Activated CD8-positive, alpha-beta memory T cell treated with anti-CD3 and anti-CD28 coated beads for 36 hours (primary cell): ENCODE measurements around the gene PLEKHM3. TPM values are rescaled to one million over a fixed set of nuclear protein-coding genes. Genes with fewer than 3 reads are reported as not detected.
"Not testable (repeated sequence)": the region's sequence is repeated elsewhere in the genome, so short reads cannot be mapped to it uniquely, and the experiment has no call there.

Experiments used
- CTCF ChIA-PET: fragments of 350-600 bp; sonication (Branson Sonifier 250); formaldehyde crosslinking; loops from one replicate; lab custom pipeline; 2021; ENCODE audit warnings: antibody characterized with exemption; lab: Charles Lee
- POLR2A ChIA-PET: fragments of 350-600 bp; sonication (Branson Sonifier 250); formaldehyde crosslinking; loops from one replicate; lab custom pipeline; 2021; ENCODE audit warnings: antibody characterized with exemption; lab: Charles Lee
- total RNA-seq, 2 experiments: library from RNA; stranded (reverse); gene quantifications; one replicate each; pipeline ENCODE4 v1.2.3, GENCODE V29; 2021

The PLEKHM3 gene
- total RNA-seq, 2 experiments from 2014 or later: 5.1 to 5.5 TPM

DNA sequence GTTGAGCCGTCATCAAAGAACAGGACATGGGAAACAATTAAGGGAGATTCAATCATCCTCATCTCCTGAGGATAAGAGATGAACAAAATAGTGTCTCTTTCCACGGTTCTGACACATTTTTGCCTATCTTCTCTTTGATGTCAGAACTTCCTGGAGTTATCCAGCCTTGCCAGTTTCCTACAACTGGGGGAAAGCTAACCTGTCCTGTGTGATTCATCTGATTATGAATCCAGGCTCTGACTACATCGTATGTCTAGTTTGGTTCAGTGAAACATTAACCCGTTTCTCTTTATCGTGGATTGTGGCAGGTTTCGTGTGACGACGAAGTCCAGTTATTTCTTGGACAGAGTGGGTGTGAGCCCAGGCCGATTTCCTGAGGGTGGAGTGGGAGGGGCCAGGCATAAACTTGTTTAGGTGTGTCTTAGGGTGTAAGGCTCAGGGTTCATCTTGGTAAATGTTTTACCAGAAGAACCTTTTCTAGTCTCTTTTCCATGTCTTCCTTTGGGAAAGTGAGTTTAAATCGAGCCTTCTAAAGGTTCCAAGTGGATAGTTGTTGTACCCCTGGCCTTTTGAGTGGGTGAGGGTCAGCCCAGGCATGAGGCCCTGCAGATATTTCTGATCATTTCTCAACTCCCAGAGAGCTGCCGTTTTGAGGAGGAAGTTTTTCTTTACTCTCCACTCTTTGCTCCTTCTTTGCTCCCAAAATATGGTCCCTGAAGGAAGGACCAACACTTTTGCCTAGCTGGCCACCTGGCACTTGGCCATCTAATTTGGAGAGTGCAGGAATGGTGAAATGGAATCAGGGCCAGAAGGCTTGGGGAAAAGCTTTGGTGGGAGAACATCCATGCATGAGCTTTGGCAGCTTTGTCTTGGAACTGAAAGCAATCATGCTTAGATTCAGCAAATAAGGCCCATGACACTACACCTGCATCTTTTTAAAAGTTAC, 205.2 kb downstream of the PLEKHM3 start:
- ChIA-PET POLR2A (no interaction called here), CTCF (no interaction called here)

GRCh38 chr2:207819021-207819797, 206.1 kb downstream of the PLEKHM3 start:
- CTCF ChIA-PET: no interaction called here
- POLR2A ChIA-PET: no interaction called here

GRCh38 chr2:207816546-207816945, 208.8 kb downstream of the PLEKHM3 start:
- CTCF ChIA-PET: no interaction called here
- POLR2A ChIA-PET: no interaction called here

DNA sequence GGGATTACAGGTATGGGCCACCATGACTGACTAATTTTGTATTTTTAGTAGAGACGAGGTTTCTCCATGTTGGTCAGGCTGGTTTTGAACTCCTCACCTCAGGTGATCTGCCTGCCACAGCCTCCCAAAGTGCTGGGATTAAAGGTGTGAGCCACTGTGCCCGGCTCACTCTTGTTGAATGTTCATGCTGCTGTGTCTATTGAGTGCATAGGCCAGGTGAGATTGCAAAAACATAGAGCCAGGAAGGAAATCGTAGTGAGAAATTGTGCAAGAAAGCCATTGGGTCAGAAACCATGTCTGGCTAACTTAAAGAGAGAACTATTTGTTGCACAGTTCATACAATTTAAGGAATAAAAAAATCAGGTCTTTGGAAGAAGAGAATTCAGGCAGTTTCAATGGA, 210.1 kb downstream of the PLEKHM3 start:
- CTCF ChIA-PET: no interaction called here
- POLR2A ChIA-PET: no interaction called here

DNA sequence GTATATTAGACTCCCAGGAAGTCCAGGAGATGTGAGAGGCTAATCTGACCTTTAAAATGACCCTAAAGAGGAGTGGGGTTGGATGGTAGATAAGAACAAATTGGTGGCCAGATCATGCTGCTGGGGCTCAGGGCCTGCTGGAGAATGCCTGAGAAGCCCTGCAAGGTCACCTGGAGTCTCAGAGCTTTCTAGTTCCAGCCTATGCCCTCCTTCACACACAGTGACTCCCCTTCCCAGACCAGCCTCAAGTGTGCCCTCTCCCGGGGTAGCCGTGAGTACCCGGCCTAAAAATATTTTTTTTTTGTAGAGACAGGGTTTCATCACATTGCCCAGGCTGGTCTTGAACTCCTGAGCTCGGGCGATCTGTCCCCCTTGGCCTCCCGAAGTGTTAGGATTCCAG, 211.4 kb downstream of the PLEKHM3 start:
- ChIA-PET CTCF (no interaction called here), POLR2A (no interaction called here)

DNA sequence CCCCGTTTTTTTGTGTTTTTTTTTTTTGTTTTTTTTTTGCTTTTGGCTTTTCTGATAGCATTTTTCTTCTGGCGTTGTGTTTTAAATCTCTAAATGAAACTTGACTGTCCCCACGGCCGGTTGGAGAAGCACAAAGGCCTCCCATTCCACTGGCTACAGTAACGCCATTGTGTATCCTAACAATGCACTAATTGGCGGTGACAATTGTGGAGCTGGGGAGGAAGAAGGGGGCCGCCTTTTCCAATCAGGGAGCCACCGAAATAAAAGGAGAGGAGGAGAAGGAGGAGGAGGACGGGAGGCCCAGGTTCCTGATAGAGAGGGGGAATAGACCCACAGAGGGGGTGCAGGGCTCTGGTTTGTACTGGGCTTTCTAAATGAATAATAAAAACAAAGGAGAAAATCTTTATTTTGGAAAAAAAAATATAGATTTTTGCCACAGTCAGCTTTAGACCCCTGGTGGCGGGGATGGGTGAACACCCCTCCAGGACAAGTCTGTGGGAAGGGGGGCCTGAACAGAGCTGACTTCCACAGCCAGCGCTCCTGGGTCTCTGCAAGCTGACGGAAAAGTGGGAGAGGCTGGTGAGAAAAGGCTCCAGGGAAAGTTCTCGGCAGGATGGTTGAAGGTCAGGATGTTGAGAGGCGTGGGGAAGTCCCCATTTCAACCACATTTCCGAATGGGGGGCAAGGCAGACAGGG, 212.0 kb downstream of the PLEKHM3 start:
- ChIA-PET CTCF (no interaction called here), POLR2A (no interaction called here)

DNA sequence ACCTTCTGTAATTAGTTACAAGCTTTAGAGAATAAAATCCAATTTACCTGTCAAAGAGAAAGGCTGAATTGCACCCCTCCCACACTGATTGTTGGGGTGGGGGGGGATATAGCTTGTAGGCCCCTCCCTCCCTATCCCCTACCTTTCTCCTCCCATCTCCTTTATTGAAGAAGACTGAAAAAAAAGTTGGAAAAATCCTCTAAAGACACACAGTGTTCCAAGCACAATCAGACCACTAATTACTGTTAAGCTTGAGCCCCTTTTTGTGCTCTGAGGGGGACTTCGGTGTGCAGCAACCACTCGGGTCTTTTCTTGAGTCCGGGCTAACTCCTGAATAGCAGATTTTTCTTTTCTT, 212.6 kb downstream of the PLEKHM3 start:
- POLR2A ChIA-PET: no interaction called here
- CTCF ChIA-PET: no interaction called here

- CTCF ChIA-PET: no interaction called here
- POLR2A ChIA-PET: no interaction called here
These were observed 213.1 kb downstream of the PLEKHM3 start for GRCh38 chr2:207812058-207812725.

DNA sequence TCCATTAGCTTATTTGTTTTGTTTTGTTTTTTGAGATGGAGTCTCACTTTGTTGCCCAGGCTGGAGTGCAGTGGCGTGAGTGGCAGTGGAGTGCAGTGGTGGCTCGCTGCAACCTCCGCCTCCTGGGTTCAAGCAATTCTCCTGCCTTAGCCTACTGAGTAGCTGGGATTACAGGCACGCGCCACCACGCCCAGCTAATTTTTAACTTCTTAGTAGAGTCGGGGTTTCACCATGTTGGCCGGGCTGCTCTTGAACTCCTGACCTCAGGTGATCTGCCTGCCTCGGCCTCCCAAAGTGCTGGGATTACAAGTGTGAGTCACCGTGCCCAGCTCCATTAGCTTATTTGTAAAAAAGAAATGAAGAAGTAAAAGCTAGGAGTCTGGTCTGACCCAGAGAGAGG, 213.7 kb downstream of the PLEKHM3 start:
- CTCF ChIA-PET: not testable (repeated sequence)

DNA sequence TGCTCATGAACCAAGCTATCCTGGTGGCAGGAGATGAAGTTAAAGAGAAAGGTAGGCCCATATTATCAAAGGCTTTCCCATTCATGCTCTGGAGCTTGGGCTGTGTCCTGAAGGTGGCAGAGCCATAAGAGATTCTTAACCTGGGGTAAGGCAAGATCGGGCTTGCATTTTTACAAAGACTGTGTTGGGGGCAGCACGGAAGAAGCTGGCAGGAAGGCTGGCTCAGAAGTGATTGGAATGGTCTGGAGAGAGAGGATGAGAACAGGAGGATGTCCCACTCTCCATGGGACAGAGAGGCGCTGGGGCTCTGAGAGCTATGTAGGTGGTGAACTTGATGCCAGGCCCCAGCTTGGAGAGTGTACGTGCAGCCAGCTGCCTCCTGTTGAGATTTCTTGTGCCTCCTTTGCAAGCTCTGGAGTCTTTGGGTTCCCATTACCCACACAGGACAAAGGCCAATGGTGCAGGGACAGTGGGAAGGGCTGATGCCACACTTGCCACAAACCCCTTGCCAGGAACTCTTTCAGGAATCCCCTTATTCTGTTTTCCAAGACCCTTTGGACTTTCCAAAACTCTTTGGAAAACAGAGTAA, 215.0 kb downstream of the PLEKHM3 start:
- POLR2A ChIA-PET: no interaction called here
- CTCF ChIA-PET: no interaction called here

More for the DNA sequence above, 213.7 kb downstream of the PLEKHM3 start:
- POLR2A ChIA-PET: not testable (repeated sequence)

GRCh38 chr2:207808119-207808518, 217.2 kb downstream of the PLEKHM3 start:
- CTCF ChIA-PET: no interaction called here
- POLR2A ChIA-PET: no interaction called here

DNA sequence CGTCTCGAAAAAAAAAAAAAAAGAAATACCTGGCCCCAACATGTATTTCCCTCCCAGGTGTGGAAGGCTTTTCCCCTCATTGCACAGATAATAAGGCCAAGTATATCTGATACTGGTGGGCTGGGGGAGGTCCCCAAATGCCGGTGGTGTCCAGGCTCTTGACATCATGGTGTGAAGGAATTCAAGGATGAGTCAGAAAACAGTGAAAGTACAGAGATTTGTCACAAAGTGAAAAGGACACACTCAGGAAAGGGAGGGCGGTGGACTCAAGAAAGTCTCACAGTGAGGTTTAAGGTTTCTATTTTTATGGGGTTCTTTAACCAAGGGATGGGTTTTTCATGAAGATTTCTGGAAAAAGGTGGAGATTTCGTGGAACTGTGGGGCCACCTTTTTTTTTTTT, 217.8 kb downstream of the PLEKHM3 start:
- ChIA-PET CTCF (interaction anchor here (0.7 kb wide), 1 partner anchor 1798 kb away, joined by 3 read pairs; no protein-coding TSS in a partner anchor), POLR2A (no interaction called here)

- ChIA-PET POLR2A (no interaction called here), CTCF (interaction anchor here (1.0 kb wide), 1 partner anchor 12 kb away, joined by 4 read pairs; no protein-coding TSS in a partner anchor)
These were observed 219.6 kb downstream of the PLEKHM3 start for GRCh38 chr2:207805566-207806226.

DNA sequence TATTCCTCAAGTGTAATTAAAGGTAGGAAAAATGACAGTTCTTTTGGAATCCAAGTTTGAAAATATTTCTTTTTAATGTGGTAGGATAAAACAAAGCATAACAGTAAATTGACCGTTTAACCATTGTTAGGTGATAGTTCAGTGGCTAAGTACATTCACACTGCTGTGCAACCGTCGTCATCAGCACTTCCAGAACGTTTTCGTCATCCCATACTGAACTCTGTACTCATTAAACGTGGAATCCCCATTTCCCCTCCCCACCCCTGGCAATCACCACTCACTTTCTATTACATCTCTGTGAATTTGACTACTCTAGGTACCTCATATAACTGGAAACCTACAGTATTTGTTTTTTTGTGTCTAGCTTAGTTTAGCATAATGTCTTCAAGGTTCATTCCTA, 222.7 kb downstream of the PLEKHM3 start:
- ChIA-PET CTCF (interaction anchor here (0.6 to 0.8 kb wide), 2 partner anchors 17 to 285 kb away, joined by 3 read pairs; no protein-coding TSS in a partner anchor), POLR2A (no interaction called here)

DNA sequence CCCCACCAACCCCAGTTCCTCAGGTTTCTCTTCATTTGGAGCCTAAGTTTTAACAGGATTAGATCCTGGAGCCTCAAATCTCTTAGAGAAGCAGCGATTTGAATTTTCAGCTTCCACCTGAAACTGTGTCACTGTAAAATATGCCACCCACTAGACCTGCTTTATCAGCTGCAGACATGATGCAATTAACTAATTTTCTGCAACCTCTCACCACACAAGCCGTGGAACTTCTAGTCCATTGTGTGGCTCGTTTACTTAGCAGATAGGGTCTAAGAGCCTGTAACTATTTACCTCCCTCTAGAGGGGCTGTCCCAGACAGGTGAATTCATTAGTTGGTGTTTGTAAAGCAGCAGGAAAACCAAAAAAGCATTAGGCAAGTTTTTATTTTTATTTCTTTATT, 224.1 kb downstream of the PLEKHM3 start:
- ChIA-PET CTCF (interaction anchor here (0.6 kb wide), 1 partner anchor 28 kb away, joined by 3 read pairs; no protein-coding TSS in a partner anchor), POLR2A (no interaction called here)

GRCh38 chr2:207796585-207797350, 228.6 kb downstream of the PLEKHM3 start:
- POLR2A ChIA-PET: no interaction called here
- CTCF ChIA-PET: no interaction called here

- ChIA-PET POLR2A (no interaction called here), CTCF (no interaction called here)
These were observed 233.0 kb downstream of the PLEKHM3 start for GRCh38 chr2:207792244-207792785.
